Activated CD8-positive, alpha-beta T cell treated with anti-CD3 and anti-CD28 coated beads for 36 hours (primary cell): ENCODE results near the gene ZC3HAV1. TPM values are rescaled to one million over a fixed set of nuclear protein-coding genes. Genes with fewer than 3 reads are reported as not detected.
A peak's percentile ranks its signal among the peaks of the same experiment; 100 is the strongest.
"Not testable (repeated sequence)": the region's sequence is repeated elsewhere in the genome, so short reads cannot be mapped to it uniquely, and the experiment has no call there.

Source experiments
- ATAC-seq: fragments of 200-7000 bp; cut with Tn5 transposase; one replicate; pipeline ENCODE4 v1.10.0; 2021; ENCODE audit warnings: mild to moderate bottlenecking, moderate library complexity
- CTCF ChIA-PET: fragments of 350-600 bp; sonication (Branson Sonifier 250); formaldehyde crosslinking; loops from one replicate; lab custom pipeline; 2021; ENCODE audit warnings: antibody characterized with exemption; lab: Charles Lee
- POLR2A ChIA-PET: fragments of 350-600 bp; sonication (Branson Sonifier 250); formaldehyde crosslinking; loops from one replicate; lab custom pipeline; 2021; ENCODE audit warnings: antibody characterized with exemption; lab: Charles Lee
- DNase-seq: peaks from one replicate; pipeline ENCODE4 v3.0.0-alpha.2; 2020
- H3K27ac Mint-ChIP-seq: one replicate; pipeline ENCODE4 v1.8.0; 2021; ENCODE audit warnings: mild to moderate bottlenecking, mixed read lengths
- H3K27me3 Mint-ChIP-seq: one replicate; pipeline ENCODE4 v1.8.0; 2021; ENCODE audit warnings: mixed read lengths
- H3K36me3 Mint-ChIP-seq: one replicate; pipeline ENCODE4 v1.8.0; 2021; ENCODE audit warnings: low read depth, mixed read lengths
- H3K4me1 Mint-ChIP-seq: one replicate; pipeline ENCODE4 v1.8.0; 2021; ENCODE audit warnings: low read depth, mixed read lengths
- H3K4me3 Mint-ChIP-seq: one replicate; pipeline ENCODE4 v1.8.0; 2021; ENCODE audit warnings: mild to moderate bottlenecking, moderate library complexity, mixed read lengths
- H3K9me3 Mint-ChIP-seq: one replicate; pipeline ENCODE4 v1.8.0; 2021; ENCODE audit warnings: mixed read lengths
- intact Hi-C: fragments of 100-400 bp; cut with micrococcal nuclease; formaldehyde crosslinking; loops from one replicate; pipeline ENCODE4 v1.10.0; 2022
- total RNA-seq, 2 experiments: library from RNA; stranded (reverse); gene quantifications; one replicate each; pipeline ENCODE4 v1.2.3, GENCODE V29; 2021
- TF ChIP-seq, protein P1 (sequence below): fragments of 200-600 bp; IDR thresholded peaks from one replicate; pipeline ENCODE4 v1.8.0; 2022; ENCODE audit warnings: antibody characterized with exemption, mild to moderate bottlenecking

The ZC3HAV1 gene
- total RNA-seq, 2 experiments from 2014 or later = 125 to 128 TPM

DNA sequence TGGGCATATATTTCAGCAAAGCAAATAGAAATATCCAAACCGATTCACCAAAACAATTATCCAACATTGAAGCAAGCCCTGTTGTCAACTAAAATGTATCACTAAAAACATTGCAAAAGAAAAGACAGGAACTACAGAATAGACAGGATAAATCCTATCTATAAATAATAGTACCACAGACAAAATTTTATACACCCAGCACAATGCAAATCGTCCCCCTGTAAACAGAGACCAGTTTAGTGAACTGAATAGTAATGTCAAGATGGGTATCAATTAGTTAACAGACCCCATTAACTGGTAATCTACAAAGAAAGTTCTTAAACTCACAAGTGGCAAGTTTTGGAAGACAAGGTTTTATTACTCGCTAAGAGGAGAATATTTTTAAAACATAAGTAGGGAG lies 4.0 kb downstream of the ZC3HAV1 start:
- Mint-ChIP-seq H3K36me3 (peaks cover 73% of the 10 kb centered on the region), H3K9me3 (no peaks in the 10 kb centered on the region), H3K27ac (peak overlapping the region; percentile 95), H3K4me1 (peaks cover 31% of the 10 kb centered on the region), H3K4me3 (peak overlapping the region; percentile 85), H3K27me3 (no peaks in the 10 kb centered on the region)
- POLR2A ChIA-PET = interaction anchor here (0.6 to 4.0 kb wide), 6 partner anchors 12 to 61 kb away, joined by 3 to 71 read pairs (median 4); a partner anchor contains a TSS
- CTCF ChIA-PET = interaction anchor here (0.9 to 2.7 kb wide), 2 partner anchors 11 to 29 kb away, joined by 3 to 21 read pairs; no protein-coding TSS in a partner anchor
- intact Hi-C loops = loop anchor here (5.0 kb wide), 2 partner anchors 237 to 252 kb away; partner anchors contain the start of genes FMC1 and LUC7L2
- DNase-seq (no peak), ATAC-seq (no peak)
- TF ChIP-seq, protein P1, sequence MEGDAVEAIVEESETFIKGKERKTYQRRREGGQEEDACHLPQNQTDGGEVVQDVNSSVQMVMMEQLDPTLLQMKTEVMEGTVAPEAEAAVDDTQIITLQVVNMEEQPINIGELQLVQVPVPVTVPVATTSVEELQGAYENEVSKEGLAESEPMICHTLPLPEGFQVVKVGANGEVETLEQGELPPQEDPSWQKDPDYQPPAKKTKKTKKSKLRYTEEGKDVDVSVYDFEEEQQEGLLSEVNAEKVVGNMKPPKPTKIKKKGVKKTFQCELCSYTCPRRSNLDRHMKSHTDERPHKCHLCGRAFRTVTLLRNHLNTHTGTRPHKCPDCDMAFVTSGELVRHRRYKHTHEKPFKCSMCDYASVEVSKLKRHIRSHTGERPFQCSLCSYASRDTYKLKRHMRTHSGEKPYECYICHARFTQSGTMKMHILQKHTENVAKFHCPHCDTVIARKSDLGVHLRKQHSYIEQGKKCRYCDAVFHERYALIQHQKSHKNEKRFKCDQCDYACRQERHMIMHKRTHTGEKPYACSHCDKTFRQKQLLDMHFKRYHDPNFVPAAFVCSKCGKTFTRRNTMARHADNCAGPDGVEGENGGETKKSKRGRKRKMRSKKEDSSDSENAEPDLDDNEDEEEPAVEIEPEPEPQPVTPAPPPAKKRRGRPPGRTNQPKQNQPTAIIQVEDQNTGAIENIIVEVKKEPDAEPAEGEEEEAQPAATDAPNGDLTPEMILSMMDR = no peak

DNA sequence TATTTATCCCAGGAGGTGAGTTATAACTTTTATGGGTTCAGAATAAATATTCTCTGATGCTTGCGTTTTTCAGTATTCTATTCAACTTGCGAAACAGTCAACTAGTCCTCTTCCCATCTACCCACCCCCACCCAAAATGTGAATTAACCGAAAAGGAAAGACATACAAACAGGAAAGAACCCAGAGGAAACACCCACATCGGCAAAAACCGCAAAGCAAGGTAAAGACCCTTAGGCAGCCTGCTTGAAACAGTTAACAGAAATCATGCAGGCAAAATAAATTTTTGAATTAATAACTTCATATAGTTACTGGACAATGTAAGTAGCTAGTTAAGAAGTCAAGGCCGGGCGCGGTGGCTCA lies 5.4 kb downstream of the ZC3HAV1 start:
- peak; percentile 2 for ATAC-seq
- peak overlapping the region; percentile 85 for H3K4me3 Mint-ChIP-seq

DNA sequence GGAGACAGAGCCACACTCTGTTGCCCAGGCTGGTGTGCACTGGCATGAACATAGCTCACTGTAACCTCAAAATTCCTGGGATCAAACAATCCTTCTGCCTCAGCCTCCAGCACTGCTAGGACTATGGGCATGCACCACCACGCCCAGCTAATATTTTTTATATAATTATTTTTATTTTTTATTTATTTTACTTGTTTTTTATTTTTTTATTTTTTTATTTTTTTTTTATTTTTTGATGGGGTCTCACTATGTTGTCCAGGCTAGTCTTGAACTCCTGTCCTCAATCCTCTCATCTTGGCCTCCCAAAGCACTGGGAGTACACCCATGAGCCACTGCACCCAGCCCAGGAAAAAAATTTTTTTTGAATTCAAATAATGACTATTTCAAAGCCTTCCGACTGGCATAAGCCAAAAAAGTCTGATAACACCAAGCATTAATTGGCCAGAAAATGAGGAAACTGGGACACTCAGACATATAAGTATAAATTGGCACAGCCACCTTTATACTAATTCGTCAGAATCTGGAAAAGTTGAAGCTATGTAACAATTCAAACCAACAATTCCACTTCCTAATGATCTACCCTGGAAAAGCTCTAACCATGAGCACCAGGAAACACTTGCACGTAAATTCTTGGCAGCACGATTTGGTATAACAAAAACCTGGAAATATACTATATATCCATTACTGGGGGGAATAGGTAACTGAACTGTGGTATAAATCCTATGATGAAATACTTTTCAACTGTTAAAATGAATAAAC lies 6.3 kb downstream of the ZC3HAV1 start:
- no peaks in the 10 kb centered on the region for H3K27me3 Mint-ChIP-seq
- H3K4me3 Mint-ChIP-seq = peak overlapping the region; percentile 85
- intact Hi-C loops = no loop called here
- TF ChIP-seq, protein P1 = no peak
- H3K4me1 Mint-ChIP-seq = peaks cover 43% of the 10 kb centered on the region
- H3K9me3 Mint-ChIP-seq = no peaks in the 10 kb centered on the region
- H3K36me3 Mint-ChIP-seq = peaks cover 80% of the 10 kb centered on the region
- DNase-seq (no peak), ATAC-seq (no peak)
- ChIA-PET POLR2A (interaction anchor here (0.6 to 4.0 kb wide), 10 partner anchors 9 to 49 kb away, joined by 4 to 71 read pairs (median 6); a partner anchor contains a TSS), CTCF (interaction anchor here (2.0 to 2.7 kb wide), 2 partner anchors 9 to 28 kb away, joined by 5 to 21 read pairs; no protein-coding TSS in a partner anchor)
- peak overlapping the region; percentile 95 for H3K27ac Mint-ChIP-seq

More for the DNA sequence above, 5.4 kb downstream of the ZC3HAV1 start:
- Mint-ChIP-seq H3K36me3 (peaks cover 79% of the 10 kb centered on the region), H3K27ac (peak overlapping the region; percentile 95), H3K9me3 (no peaks in the 10 kb centered on the region), H3K27me3 (no peaks in the 10 kb centered on the region), H3K4me1 (peaks cover 37% of the 10 kb centered on the region)
- intact Hi-C loops = no loop called here
- TF ChIP-seq, protein P1 = no peak
- peak; percentile 78 for DNase-seq
- ChIA-PET CTCF (interaction anchor here (1.0 to 2.7 kb wide), 3 partner anchors 10 to 29 kb away, joined by 3 to 21 read pairs (median 5); no protein-coding TSS in a partner anchor), POLR2A (interaction anchor here (0.6 to 4.0 kb wide), 11 partner anchors 8 to 50 kb away, joined by 3 to 71 read pairs (median 6); a partner anchor contains a TSS)

DNA sequence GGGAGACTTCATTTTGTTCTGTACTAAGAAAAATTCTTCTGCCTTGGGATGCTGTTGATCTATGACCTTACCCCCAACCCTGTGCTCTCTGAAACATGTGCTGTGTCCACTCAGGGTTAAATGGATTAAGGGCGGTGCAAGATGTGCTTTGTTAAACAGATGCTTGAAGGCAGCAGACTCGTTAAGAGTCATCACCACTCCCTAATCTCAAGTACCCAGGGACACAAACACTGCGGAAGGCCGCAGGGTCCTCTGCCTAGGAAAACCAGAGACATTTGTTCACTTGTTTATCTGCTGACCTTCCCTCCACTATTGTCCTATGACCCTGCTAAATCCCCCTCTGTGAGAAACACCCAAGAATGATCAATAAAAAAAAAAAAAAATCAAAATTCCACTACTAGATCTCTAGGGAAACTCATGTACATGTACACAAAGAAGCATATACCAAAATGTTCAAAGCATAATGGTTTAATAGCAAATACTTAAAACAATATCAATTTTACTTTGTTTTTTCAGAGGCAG lies 7.8 kb downstream of the ZC3HAV1 start:
- peaks cover 74% of the 10 kb centered on the region for H3K36me3 Mint-ChIP-seq
- H3K4me1 Mint-ChIP-seq = peaks cover 52% of the 10 kb centered on the region
- H3K27me3 Mint-ChIP-seq, DNase-seq, CTCF ChIA-PET, ATAC-seq, intact Hi-C loops, H3K9me3 Mint-ChIP-seq: not testable (repeated sequence)
- H3K4me3 Mint-ChIP-seq = peak overlapping the region; percentile 82
- POLR2A ChIA-PET = interaction anchor here (1.6 to 4.0 kb wide), 5 partner anchors 8 to 32 kb away, joined by 4 to 71 read pairs (median 14); a partner anchor contains a TSS
- H3K27ac Mint-ChIP-seq = peak overlapping the region; percentile 91

DNA sequence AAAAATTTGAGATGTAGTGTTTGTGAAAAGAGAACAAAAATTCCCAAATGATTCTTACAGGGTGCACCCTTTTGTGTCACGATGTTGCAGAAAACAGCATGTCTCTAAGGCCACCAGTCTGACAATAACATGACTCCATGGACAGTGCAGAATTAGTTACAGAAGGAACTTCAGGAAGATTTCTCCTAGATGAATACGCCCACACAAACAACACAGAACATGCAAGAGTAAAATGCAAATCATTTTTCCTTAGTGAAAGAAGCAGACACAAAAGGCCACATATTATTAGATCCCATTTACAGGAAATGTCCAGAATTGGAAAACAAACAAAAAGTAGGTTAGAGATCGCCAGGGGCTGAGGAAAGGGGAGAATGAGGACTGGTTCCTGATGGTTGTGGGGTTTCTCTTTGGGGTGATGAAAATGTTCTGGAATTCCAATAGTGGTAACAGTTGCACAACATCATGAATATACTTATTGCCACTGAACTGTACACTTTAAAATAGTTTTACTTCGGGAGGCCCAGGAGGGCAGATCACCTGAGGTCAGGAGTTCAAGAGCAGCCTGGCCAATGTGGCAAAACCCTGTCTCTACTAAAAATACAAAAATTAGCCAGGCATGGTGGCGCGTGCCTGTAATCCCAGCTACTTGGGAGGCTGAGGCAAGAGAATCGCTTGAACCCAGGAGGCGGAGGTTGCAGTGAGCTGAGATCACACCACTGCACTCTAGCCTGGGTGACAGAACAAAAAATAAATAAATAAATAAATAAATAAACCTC lies 10.2 kb downstream of the ZC3HAV1 start:
- Mint-ChIP-seq H3K27me3 (no peaks in the 10 kb centered on the region), H3K4me3 (peak overlapping the region; percentile 66), H3K36me3 (peaks cover 83% of the 10 kb centered on the region), H3K4me1 (peaks cover 75% of the 10 kb centered on the region), H3K9me3 (no peaks in the 10 kb centered on the region), H3K27ac (peak overlapping the region; percentile 94)
- ChIA-PET CTCF (interaction anchor here (0.9 to 1.3 kb wide), 4 partner anchors 8 to 28 kb away, joined by 3 to 4 read pairs (median 4); no protein-coding TSS in a partner anchor), POLR2A (interaction anchor here (0.9 to 1.5 kb wide), 3 partner anchors 8 to 11 kb away, joined by 3 to 5 read pairs (median 4); no protein-coding TSS in a partner anchor)
- intact Hi-C loops = no loop called here
- no peak for ATAC-seq
- DNase-seq = no peak
- TF ChIP-seq, protein P1 = no peak
